A549 (cell line): ENCODE data around the gene NOBOX. TPM values are rescaled to one million over a fixed set of nuclear protein-coding genes. Genes with fewer than 3 reads are reported as not detected.
A peak's percentile ranks its signal among the peaks of the same experiment; 100 is the strongest.

ENCODE experiments used
- ATAC-seq, 2 experiments: fragments of 200-7000 bp in 1 of 2; fragments of >200 bp in 1 of 2; cut with Nextera tagmentation in 1 of 2; cut with Tn5 transposase in 1 of 2; 3 replicates each; pipeline versions ENCODE4 v1.8.0 to v1.9.1; 2018 to 2020; ENCODE audit warnings: mild to moderate bottlenecking in 1 of 2, moderate library complexity in 1 of 2
- CTCF ChIA-PET: fragments of 300-600 bp; sonication (Branson Sonifier 250); formaldehyde crosslinking; extraction: SDS; loops from one replicate; lab custom pipeline; 2021; ENCODE audit warnings: antibody characterized with exemption, inconsistent platforms; lab: Yijun Ruan, JAX
- POLR2A ChIA-PET: fragments of 350-600 bp; formaldehyde crosslinking; extraction: SDS; loops from one replicate; lab custom pipeline; 2021; ENCODE audit warnings: antibody characterized with exemption, inconsistent platforms; lab: Yijun Ruan, JAX
- DNase-seq, 2 experiments: peaks; one replicate each; pipeline versions ENCODE4 v3.0.0 to v3.0.0-alpha.2; 2011 to 2016; ENCODE audit warnings: low read depth in 1 of 2, low spot score in 1 of 2
- FAIRE-seq: peaks from 2 replicates; lab custom pipeline; 2011; peaks lifted over from hg19 to GRCh38; lab: Jason Lieb, UNC
- H3K27ac ChIP-seq, 2 experiments: fragments of >200 bp; sonication (Bioruptor Twin); formaldehyde crosslinking; 3 replicates each; pipeline ENCODE4 v1.5.1; 2016 to 2017
- H3K4me1 ChIP-seq: fragments of >200 bp; sonication (Bioruptor Twin); formaldehyde crosslinking; 3 replicates; pipeline ENCODE4 v1.6.1; 2016
- H3K4me2 ChIP-seq: fragments of >200 bp; sonication (Bioruptor Twin); formaldehyde crosslinking; 3 replicates; pipeline ENCODE4 v1.6.1; 2016
- H3K4me3 ChIP-seq: fragments of >200 bp; sonication (Bioruptor Twin); formaldehyde crosslinking; 3 replicates; pipeline ENCODE4 v1.5.1; 2016
- H3K9me3 ChIP-seq: fragments of >200 bp; sonication (Bioruptor Twin); formaldehyde crosslinking; 3 replicates; pipeline ENCODE4 v1.6.1; 2016
- BHLHE40 ChIP-seq: IDR thresholded peaks from 2 replicates; pipeline ENCODE4 v1.6.1; 2012; ENCODE audit warnings: low read depth, low read length, inconsistent platforms
- CTCF ChIP-seq: fragments of >200 bp; sonication (Bioruptor Twin); formaldehyde crosslinking; IDR thresholded peaks from 3 replicates; pipeline ENCODE4 v1.5.1; 2016
- FOXS1 ChIP-seq: fragments of 250-450 bp; sonication (Bioruptor Pico); IDR thresholded peaks from 2 replicates; pipeline ENCODE4 v1.5.0; 2020; ENCODE audit warnings: mild to moderate bottlenecking, moderate library complexity
- HEYL ChIP-seq: fragments of 250-450 bp; sonication (Bioruptor Pico); IDR thresholded peaks from 2 replicates; pipeline ENCODE4 v1.8.0; 2021; ENCODE audit warnings: mild to moderate bottlenecking, moderate library complexity
- KDM1A ChIP-seq: fragments of 200-600 bp; sonication (generic); IDR thresholded peaks from 2 replicates; pipeline ENCODE4 v1.6.1; 2016; ENCODE audit warnings: low read depth, mild to moderate bottlenecking
- KDM5A ChIP-seq: fragments of 200-600 bp; sonication (generic); IDR thresholded peaks from 2 replicates; pipeline ENCODE4 v1.6.1; 2016; ENCODE audit warnings: antibody characterized with exemption, mild to moderate bottlenecking
- MAFK ChIP-seq: fragments of 450-650 bp; IDR thresholded peaks from 2 replicates; pipeline ENCODE4 v1.6.1; 2014; ENCODE audit not compliant: partially characterized antibody
- PBX3 ChIP-seq: IDR thresholded peaks from 2 replicates; pipeline ENCODE4 v1.6.1; 2012
- POLR2A ChIP-seq: IDR thresholded peaks from 2 replicates; pipeline ENCODE4 v1.6.1; 2012; ENCODE audit warnings: mild to moderate bottlenecking, low read length
- POLR2AphosphoS2 ChIP-seq: conservative IDR thresholded peaks from 2 replicates; pipeline ENCODE4 v1.6.1; 2012; ENCODE audit warnings: low read length, improper control_type of control experiment, inconsistent platforms
- RAD21 ChIP-seq, 2 experiments: fragments of >200 bp in 1 of 2; sonication (Bioruptor Twin) in 1 of 2; formaldehyde crosslinking in 1 of 2; IDR thresholded peaks in 1 of 2; conservative IDR thresholded peaks in 1 of 2; 2 replicates in 1 of 2; 3 replicates in 1 of 2; pipeline ENCODE4 v1.6.1; 2012 to 2018; ENCODE audit warnings: inconsistent platforms in 1 of 2
- RARB ChIP-seq: fragments of 250-450 bp; sonication (Bioruptor Pico); IDR thresholded peaks from 2 replicates; pipeline ENCODE4 v1.8.0; 2021; ENCODE audit warnings: mild to moderate bottlenecking, moderate library complexity
- RCOR1 ChIP-seq: fragments of 150-350 bp; IDR thresholded peaks from 2 replicates; pipeline ENCODE4 v1.6.1; 2014; ENCODE audit warnings: antibody characterized with exemption, low read length, low read depth
- RFX5 ChIP-seq: fragments of 450-650 bp; IDR thresholded peaks from 2 replicates; pipeline ENCODE4 v1.7.1; 2014; ENCODE audit warnings: antibody characterized with exemption, mild to moderate bottlenecking, moderate library complexity
- SREBF2 ChIP-seq: fragments of 450-650 bp; IDR thresholded peaks from 2 replicates; pipeline ENCODE4 v1.6.1; 2014; ENCODE audit warnings: mild to moderate bottlenecking, moderate library complexity
- ZC3H11A ChIP-seq: fragments of 450-650 bp; IDR thresholded peaks from 2 replicates; pipeline ENCODE4 v1.6.1; 2014; ENCODE audit warnings: antibody characterized with exemption, mild to moderate bottlenecking
- WGBS: methylation state at CpG from one replicate; pipeline ENCODE4 v1.1.6; 2017; ENCODE audit errors: missing lambda C conversion rate; 5-methylcytosine and 5-hydroxymethylcytosine counted together
- polyA plus RNA-seq, 4 experiments: library from polyadenylated mRNA; depleted of rRNA in 3 of 4; stranded (reverse); fragments of >200 nt; fragmentation: RNase III in 1 of 4; extraction: RNeasy Plus Mini Kit Qiagen cat#74134 plus additional on column Dnase treatment in 1 of 4; gene quantifications; 2 replicates in 3 of 4; 3 replicates in 1 of 4; pipeline ENCODE4 v1.2.3, GENCODE V29; 2011 to 2017

Gene NOBOX
- polyA plus RNA-seq, 2 of the 4 experiments (the other 2 are of a cell fraction): not detected

GRCh38 chr7:144410441-144410840 lies 6.9 kb upstream of the NOBOX start:
- no peaks in the 10 kb centered on the region for H3K9me3 ChIP-seq
- TF ChIP-seq ZC3H11A (no peak), BHLHE40 (no peak), KDM1A (no peak), KDM5A (no peak), SREBF2 (no peak), RARB (no peak), RFX5 (no peak)
- TF ChIP-seq, all 56 proteins: peak for 0
- no peak for FAIRE-seq
- no peak overlapping the region for H3K27ac ChIP-seq
- no peak for DNase-seq
- no peak for ATAC-seq
- CTCF ChIA-PET: interaction anchor here (1.1 to 1.6 kb wide), 2 partner anchors 27 to 44 kb away, joined by 3 read pairs; no protein-coding TSS in a partner anchor
- H3K4me3 ChIP-seq: no peak overlapping the region
- WGBS: 40% methylated on average over 4 of the region's 4 CpGs
- POLR2A ChIA-PET: no interaction called here
- H3K4me2 ChIP-seq: no peak overlapping the region
- no peaks in the 10 kb centered on the region for H3K4me1 ChIP-seq

- FAIRE-seq (no peak), ATAC-seq (no peak; a peak in 1 of 6 replicates), DNase-seq (no peak)
- 27% methylated on average over 3 of the region's 3 CpGs for WGBS
- Histone ChIP-seq H3K9me3 (no peaks in the 10 kb centered on the region), H3K27ac (no peak overlapping the region), H3K4me1 (no peaks in the 10 kb centered on the region), H3K4me3 (no peak overlapping the region), H3K4me2 (no peak overlapping the region)
- ChIA-PET CTCF (no interaction called here), POLR2A (no interaction called here)
- no peak for TF ChIP-seq RAD21 (conservative IDR thresholded peaks at IDR 0.05 in 1 of 2, IDR thresholded peaks at IDR 0.05 in 1 of 2)
Measured at GRCh38 chr7:144408121-144408520, 4.6 kb upstream of the NOBOX start.

GRCh38 chr7:144407266-144407931 lies 3.9 kb upstream of the NOBOX start:
- ChIA-PET CTCF (no interaction called here), POLR2A (no interaction called here)
- DNase-seq: no peak
- 22% methylated on average over 12 of the region's 12 CpGs for WGBS
- Histone ChIP-seq H3K4me1 (no peaks in the 10 kb centered on the region), H3K9me3 (no peaks in the 10 kb centered on the region), H3K27ac (no peak overlapping the region), H3K4me2 (no peak overlapping the region), H3K4me3 (no peak overlapping the region)
- ATAC-seq: peak; percentile 14 to 31; a peak in 2 of 6 replicates
- no peak for TF ChIP-seq HEYL (CRISPR knock-in tag)
- no peak for TF ChIP-seq CTCF
- TF ChIP-seq FOXS1 (CRISPR knock-in tag): no peak
- no peak for FAIRE-seq

- Histone ChIP-seq H3K9me3 (no peaks in the 10 kb centered on the region), H3K27ac (no peak overlapping the region), H3K4me3 (no peak overlapping the region), H3K4me2 (no peak overlapping the region), H3K4me1 (no peaks in the 10 kb centered on the region)
- DNase-seq: no peak
- 47% methylated on average over 4 of the region's 4 CpGs for WGBS
- TF ChIP-seq MAFK (no peak), ZC3H11A (no peak), PBX3 (no peak), POLR2AphosphoS2 (no peak), RCOR1 (no peak), POLR2A (no peak)
- ATAC-seq: no peak
- ChIA-PET CTCF (interaction anchor here (0.6 to 1.8 kb wide), 3 partner anchors 12 to 36 kb away, joined by 3 to 9 read pairs (median 3); no protein-coding TSS in a partner anchor), POLR2A (no interaction called here)
- no peak for FAIRE-seq
Measured at GRCh38 chr7:144404946-144405345, 1.5 kb upstream of the NOBOX start.
